Daoy (cell line): Measurements from ENCODE around the gene PACSIN3. TPM values are rescaled to one million over a fixed set of nuclear protein-coding genes. Genes with fewer than 3 reads are reported as not detected.

Source experiments
- DNase-seq: peaks from one replicate; pipeline ENCODE4 v3.0.0-alpha.2; 2015; ENCODE audit warnings: low read depth
- total RNA-seq: library from RNA; depleted of rRNA; stranded (reverse); fragments of >200 nt; shearing (Covaris generic); gene quantifications from 2 replicates; pipeline ENCODE4 v1.2.3, GENCODE V29; 2014; rRNA removed

PACSIN3 gene
- total RNA-seq, 1 experiment from 2014 or later = 38.2 TPM

DNA sequence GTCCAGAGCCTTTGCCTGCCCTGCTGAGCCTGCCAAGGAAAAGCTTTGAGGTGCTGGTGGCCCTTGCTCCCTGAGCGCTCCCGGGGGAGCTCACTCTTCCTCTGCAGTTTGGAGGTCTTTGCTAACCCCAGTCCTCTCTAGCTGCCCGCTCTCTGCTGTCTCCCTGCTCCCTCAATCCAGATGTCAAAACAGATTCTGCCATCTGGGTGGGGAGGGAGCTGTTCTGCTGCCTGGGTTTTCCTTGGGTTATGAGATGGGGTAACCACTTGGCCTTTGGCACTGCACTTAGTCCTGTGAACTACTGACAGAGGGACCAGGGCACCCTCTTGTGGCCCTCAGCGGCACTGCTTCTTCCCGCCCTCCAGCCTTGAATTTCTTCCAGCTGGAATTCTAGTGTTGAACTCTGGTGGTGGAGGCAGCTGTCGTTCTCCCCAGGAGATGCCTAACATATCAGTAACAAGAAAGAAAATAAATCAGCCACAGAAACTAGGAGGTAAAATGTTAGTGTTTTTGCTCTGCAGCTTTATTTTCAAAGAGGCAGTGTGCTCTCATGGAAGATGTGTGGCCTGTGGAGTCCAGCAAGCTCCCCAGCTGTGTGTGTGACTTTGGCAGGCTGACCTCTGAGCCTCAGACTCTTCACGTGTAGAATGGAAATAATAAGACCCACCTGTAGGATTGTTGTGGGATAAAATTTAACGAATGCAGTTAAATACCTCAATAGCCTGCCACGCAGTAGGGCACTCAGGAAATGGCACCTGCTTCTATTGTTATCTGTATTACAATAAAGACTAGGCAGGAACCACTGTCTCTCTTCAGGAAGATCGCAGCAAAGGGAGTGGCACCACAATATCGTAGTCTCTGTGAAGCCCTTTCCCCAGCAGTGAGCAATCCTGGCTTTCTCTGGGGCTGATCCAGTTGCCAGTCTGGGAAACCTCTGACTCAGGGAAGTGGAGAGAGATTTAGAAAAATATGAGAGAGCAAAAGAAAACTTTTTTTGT, 33.0 kb downstream of the PACSIN3 start:
- DNase-seq = peak; percentile 70

DNA sequence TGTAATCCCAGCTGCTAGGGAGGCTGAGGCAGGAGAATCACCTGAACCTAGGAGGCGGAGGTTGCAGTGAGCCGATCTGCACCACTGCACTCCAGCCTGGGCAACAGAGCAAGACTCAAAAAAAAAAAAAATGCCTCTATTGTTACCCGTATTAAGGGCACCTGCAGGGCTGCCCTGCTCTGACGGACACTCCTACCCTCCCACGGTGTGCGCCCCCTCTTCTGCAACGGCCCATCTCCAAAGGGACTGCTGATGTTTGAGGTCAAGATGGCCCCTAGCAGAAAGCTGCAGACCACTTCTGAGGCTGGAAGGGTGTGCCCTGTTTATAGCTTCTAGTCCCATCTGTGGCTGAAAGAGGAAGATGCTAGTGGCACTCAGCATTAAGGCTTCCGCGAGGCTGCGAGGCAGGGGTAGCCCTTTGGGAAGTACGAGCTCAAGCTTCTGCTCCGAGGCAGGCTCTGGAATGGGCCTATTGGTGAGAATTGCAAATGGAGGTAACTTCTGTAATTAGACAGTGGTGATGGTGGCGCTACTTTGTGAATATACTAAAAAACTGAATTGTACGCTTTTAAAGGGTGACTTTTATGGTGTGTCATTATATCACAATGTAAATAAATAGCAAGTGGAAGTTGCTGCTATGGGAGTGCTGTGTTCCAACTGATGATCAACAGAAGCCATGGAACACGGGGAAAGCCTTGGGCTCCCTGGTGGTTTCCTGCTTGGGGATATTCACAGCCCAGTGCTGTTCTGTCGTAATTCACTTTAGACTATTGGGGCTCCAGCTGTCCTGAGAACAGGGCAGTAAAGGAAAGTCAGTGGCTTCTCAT, 33.9 kb downstream of the PACSIN3 start:
- DNase-seq = no peak

DNA sequence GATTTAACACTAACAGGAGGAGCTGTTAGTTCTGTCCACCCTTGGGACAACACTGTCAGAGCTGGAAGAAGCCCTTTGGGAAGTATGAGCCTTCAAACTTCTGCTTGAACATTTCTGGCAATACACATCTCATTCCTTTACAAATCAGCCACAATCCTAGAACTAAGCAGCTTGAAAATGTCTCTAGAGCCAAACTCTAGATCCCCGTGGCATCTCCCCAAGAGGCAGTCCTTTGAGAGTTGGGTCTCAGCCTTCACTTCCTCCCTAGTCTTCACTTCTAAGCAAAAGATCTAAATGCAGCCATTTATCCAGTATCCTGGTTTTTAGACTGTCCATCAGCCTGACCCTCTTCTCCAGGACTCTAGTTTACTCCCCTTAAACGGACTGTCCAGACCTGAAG, 36.5 kb downstream of the PACSIN3 start:
- no peak for DNase-seq

DNA sequence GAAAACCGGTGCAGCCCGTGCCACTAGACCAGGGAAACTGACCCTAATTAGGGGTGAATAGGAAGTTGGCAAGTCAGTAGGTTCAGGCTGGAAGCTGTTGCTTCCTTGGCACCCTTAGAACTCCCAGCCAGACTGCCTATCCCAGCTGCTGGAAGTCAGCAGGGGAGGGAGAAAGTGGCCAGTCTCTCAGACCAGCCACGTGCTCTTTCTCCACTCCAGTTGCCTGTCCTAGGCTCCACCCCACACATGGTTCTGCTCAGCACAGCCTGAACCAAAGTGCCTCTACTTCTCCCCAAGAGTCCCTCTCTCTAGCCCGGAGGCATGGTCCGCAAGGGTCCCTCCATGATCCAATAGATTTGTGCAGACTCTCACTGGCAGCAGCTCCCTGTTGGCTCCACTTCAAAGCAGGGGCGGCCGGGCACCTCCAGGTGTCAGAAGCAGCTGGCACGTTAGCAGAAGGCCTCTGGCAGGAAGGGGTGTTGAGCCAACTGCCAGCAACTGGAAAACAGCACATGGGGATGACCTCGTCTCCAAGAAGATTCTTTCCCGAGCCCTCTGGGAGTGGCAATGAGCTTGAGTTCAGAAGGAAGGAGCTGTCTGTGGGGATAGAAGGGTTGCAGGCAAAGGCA, 37.2 kb downstream of the PACSIN3 start:
- no peak for DNase-seq

DNA sequence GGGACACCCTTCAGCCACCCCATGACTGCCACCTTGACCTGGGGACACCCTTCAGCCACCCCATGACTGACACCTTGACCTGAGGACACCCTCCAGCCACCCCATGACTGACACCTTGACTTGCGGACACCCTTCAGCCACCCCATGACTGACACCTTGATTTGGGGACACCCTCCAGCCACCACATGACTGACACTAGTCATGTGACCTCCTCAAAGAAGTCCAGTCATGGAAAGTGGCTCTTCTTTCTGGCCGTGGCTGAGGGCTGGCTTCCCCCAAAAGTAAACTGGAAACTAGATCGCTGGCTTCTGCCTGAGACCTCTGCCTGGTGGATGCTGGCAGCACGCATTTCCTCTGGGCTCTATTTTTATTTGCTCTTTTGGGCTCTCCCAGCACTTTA, 38.0 kb downstream of the PACSIN3 start:
- DNase-seq = no peak

DNA sequence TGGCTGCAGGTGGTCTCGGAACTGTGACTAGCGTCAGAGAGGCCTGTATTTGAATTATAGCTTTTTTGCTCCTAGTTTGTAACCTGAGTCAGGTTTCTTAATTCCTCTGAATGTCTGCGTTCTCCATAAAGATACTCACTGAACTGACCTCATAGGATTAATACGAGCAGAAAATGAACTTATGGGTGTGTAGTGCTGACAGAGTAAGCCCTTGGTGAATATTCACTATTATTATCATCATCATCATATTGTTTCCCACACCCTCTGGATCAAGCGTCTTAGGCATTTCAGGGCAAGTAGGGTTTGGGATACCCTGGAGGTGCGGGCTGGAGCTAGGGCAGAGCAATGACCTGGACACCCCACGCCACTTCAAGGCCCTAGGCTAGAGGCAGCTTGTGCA, 38.6 kb downstream of the PACSIN3 start:
- no peak for DNase-seq

DNA sequence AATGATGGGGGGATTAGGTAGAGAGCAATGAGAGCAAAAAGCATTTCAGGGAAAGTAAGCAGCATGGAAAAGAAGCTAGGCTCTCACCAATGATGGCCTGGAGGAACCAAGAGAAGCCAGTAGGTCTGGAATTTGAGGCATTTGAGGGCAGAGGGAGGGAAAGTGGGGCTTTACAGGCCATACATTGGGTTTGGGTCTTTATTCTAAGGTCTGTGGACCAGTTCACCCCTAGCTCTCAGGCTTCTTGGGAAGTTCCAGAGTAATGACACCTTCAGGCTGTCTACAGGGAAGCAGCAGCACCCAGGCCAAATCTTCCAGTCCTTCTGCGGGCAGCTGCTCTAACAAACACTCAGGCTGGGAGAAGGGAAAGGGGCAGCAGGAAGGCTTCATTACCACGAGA, 39.0 kb downstream of the PACSIN3 start:
- no peak for DNase-seq

DNA sequence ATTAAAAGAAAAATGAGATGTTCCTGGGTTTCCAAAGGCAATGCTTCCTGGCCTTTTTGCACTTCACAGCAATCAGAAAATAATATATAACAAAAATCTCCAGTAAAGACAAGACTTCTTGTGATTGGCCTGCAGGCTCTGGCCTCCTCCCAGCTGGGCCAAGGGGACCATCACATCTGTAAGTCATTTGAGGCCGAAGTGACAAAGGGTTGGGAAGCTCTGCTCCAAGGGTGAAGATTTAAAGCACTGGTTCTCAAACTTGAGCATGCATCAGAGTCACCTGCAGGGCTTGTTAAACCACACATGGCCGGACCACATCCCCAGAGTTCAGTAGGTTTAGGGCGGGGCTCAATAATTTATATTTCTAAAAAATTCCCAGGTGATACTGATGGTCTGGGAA, 41.7 kb downstream of the PACSIN3 start:
- DNase-seq = no peak

DNA sequence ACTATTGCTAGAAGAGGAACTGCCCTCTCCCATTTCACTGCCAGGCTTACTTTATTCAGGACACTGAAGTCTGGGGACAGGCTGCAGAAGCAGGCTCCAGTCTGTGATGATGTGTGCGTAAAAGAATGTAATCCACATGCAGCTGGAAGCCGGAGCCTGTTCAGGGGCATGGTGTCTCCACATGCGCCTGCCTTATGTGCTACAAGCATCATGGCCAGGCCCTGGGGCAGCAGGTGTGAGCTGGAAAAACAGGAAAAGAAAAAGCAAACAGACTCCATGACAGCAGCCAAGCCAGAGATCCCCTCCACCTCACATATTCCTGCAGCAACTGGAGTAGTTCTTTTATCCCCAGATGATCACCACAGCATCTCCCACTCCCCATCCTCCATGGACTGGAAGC, 42.9 kb downstream of the PACSIN3 start:
- peak; percentile 66 for DNase-seq

DNA sequence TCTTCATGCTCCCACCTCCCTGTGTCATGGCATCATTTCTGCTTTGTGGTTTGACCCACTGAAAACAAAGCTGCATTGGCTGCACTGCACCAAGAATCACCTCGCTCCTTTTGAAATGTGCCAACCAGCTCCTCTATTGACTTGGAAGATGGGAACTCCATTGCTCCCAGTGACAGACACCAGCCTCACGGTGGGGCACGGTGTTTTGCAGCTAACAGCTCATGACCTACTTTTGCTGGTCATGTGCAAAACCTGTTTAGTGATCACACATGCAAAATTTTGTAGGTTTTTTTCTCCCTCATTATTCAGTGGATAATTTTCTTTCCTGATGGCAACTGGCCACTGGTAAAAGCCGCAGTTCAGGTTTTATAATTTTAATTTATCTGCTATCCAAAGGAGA, 46.4 kb downstream of the PACSIN3 start:
- no peak for DNase-seq

DNA sequence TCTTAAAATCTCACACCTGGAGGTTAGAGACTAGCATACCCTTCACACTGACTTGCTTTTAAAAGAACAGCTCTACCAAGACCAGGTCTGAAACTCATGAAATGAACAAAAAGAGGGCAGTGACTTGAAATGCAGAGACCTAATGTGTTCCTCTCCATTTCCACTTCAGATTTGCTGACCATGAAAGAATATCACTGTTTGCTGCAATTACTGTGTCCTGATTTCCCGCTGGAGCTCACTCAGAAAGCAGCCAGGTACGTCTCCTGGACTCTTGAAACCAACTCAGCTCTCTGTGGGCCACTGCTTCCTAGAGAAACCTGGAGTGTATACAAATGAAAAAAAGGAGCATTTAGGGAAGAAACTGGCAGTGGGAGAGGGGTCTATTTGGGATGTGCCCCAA, 48.8 kb downstream of the PACSIN3 start:
- no peak for DNase-seq

DNA sequence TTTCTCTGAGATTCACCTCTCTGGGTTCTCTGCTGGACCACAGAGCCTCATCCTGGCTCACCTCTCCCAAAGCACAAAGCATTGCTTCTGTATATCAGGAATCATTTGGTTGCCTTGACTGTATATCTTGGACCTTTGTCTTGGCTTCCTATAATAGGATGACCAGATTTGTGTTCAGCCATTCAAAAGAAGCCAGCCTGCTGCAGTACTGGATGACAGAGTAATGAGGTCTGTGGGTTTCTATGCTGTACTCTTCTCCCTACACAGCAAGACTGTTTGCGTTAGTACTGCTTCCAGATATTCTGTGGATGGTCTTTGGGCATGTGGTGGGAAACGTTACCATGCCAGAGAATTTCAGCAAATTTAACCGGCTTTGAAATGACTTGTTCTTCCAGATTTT, 49.3 kb downstream of the PACSIN3 start:
- no peak for DNase-seq

DNA sequence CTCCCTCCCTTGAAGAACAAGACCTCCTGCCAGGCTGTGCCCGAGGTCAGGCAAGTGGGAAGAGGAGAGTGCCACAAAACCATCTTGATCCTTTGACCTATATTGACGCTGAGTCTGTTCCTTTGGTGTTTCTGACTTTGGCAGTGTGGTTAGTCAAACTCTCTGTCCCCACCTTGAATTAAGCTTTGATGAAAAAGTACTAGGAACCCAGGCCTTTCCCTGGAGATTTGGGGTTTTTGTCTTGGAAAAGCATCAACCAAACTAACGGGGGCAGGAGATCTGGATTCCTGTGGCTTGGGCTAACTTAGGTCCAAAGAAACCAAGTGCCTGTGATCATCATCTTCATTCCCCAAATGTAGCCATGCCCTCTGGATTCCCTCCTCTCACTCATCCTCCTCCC, 49.9 kb downstream of the PACSIN3 start:
- DNase-seq = no peak

DNA sequence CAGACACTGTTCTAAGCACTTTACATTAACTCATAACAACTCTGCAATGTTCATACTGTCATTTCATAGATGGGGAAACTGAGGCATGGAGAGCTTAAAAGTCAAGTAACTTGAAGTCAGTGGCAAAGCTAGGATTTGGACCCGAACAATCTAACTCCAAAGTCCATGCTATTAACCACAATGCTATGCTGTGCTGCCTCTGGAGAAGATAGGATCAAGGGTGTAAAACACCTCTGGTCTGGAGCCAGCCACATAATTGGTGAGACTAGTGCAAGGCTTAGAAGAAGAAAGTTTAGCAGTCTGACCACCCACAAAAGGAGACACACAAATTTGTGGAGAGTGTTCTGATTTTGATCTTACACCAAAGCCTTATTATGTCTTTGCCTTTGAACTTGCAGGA, 53.3 kb downstream of the PACSIN3 start:
- no peak for DNase-seq

DNA sequence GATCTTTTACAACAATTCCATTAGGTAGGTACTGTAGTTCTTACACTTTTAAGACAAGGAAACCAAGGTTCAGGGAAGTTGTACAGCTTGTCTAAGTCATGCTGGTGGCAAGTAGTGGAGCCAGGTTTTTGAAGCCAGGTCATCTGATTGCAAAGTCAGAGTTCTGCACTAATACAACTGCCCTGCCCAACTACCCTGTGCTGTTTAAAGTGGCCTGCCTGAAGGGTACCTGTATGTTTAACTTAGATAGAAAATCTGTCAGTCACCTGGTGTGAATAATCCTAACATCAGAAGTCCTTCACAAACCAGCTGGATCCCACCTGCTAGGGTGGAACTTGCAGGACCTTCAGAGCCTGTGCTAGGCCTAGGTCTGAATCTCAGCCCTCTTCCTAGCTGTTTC, 53.7 kb downstream of the PACSIN3 start:
- DNase-seq = no peak

DNA sequence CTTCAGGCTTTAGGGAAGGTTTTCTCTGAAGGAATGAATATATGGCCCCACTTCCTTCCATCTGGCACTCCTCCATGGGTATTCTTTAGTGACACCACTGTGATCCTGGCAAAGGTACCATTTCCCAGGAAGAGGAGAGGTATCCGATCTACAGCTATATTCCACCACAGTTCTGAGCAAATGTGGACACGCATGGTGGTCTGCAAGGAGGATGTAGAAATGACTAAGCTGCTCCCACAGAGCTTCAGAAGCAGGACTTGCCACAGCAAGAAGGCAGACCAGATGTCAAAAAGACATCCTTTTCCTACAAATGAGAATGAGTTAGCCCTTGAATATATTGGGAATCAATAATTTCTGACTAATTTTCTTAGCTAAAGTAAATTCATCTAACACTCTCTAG, 55.1 kb downstream of the PACSIN3 start:
- DNase-seq = no peak

DNA sequence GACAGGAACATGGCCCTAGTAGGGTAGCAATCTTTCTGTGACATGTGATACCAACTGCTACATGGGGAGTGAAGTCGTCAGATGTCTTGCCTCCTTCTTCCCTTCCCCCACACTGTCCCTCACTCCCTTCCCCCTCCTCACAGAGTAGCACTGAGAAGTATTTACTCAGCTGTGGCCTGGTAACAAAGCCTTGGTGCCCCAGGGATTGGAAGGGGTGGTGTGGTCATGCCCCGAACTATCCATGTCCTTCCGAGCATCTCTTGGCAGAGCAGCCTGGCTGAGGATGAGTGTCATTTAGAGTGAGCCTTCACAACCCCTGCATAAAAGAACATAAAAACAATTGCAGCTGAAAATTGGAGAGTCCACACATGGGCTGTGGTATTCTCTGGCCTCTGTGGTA, 55.7 kb downstream of the PACSIN3 start:
- DNase-seq = no peak

Other genes starting within 250 kb of the PACSIN3 start
- gene CSTPP1, start 249.7 kb downstream of the PACSIN3 start, total RNA-seq = 16.1 and 22.3 TPM in 2 replicates
- 83.8 and 92.1 TPM in 2 replicates for gene ARFGAP2, start 9.6 kb downstream of the PACSIN3 start, total RNA-seq
- 19.4 and 23.1 TPM in 2 replicates for gene DDB2, start 28.5 kb upstream of the PACSIN3 start, total RNA-seq
- gene ACP2, start 62.4 kb upstream of the PACSIN3 start, total RNA-seq = 18.2 and 33.8 TPM in 2 replicates
- 2.2 and 2.3 TPM in 2 replicates for gene NR1H3, start 71.6 kb upstream of the PACSIN3 start, total RNA-seq
- 15.9 and 17.0 TPM in 2 replicates for gene MADD, start 83.7 kb upstream of the PACSIN3 start, total RNA-seq
- gene MYBPC3, start 166.3 kb upstream of the PACSIN3 start, total RNA-seq = not detected in 2 replicates
- gene SPI1, start 192.1 kb upstream of the PACSIN3 start, total RNA-seq = not detected in 2 replicates
- gene SLC39A13, start 222.2 kb upstream of the PACSIN3 start, total RNA-seq = 29.8 and 50.5 TPM in 2 replicates
- gene PSMC3, start 240.0 kb upstream of the PACSIN3 start, total RNA-seq = 272 and 370 TPM in 2 replicates